HEK293 (cell line): ENCODE measurements around the gene GRID2.

Experiments used
- CTCF ChIA-PET: fragments of 350-600 bp; formaldehyde crosslinking; extraction: SDS; loops from one replicate; lab custom pipeline; 2021; ENCODE audit warnings: antibody characterized with exemption; lab: Yijun Ruan, JAX
- POLR2A ChIA-PET: fragments of 300-600 bp; formaldehyde crosslinking; extraction: SDS; loops from one replicate; lab custom pipeline; 2020; ENCODE audit warnings: antibody characterized with exemption, inconsistent platforms; lab: Yijun Ruan, JAX
- H3K27ac ChIP-seq: fragments of 200-500 bp; sonication (Bioruptor generic); 2 replicates; pipeline ENCODE4 v1.5.1; 2014; ENCODE audit warnings: low read depth, low read length, control low read depth, inconsistent platforms; ENCODE audit errors: extremely low read depth
- H3K36me3 ChIP-seq, 2 experiments: fragments of 200-500 bp in 1 of 2; sonication (Bioruptor generic) in 1 of 2; 1 replicate in 1 of 2; 2 replicates in 1 of 2; pipeline ENCODE4 v1.5.1; 2014 to 2017; ENCODE audit warnings: inconsistent platforms in 2 of 2, low read length in 2 of 2; ENCODE audit not compliant: control insufficient read depth in 2 of 2, insufficient read depth in 1 of 2
- H3K4me1 ChIP-seq: fragments of 200-500 bp; sonication (Bioruptor generic); 2 replicates; pipeline ENCODE4 v1.5.1; 2014; ENCODE audit warnings: mild to moderate bottlenecking, low read length, inconsistent platforms; ENCODE audit not compliant: control insufficient read depth, insufficient read depth
- H3K4me3 ChIP-seq: 2 replicates; pipeline ENCODE4 v1.5.1; 2011; ENCODE audit warnings: low read depth, mild to moderate bottlenecking, control low read depth, low read length, moderate library complexity
- H3K9me3 ChIP-seq: fragments of 200-500 bp; sonication (Bioruptor generic); 2 replicates; pipeline ENCODE4 v1.5.1; 2014; ENCODE audit warnings: low read depth, low read length, inconsistent platforms; ENCODE audit not compliant: control insufficient read depth, insufficient read depth
- AEBP2 ChIP-seq: fragments of 450-650 bp; formaldehyde crosslinking; IDR thresholded peaks from 2 replicates; pipeline ENCODE4 v1.5.1; 2016; ENCODE audit warnings: missing biosample characterization, missing genetic modification characterization, borderline replicate concordance
- BCL11A ChIP-seq: fragments of 450-650 bp; formaldehyde crosslinking; IDR thresholded peaks from 2 replicates; pipeline ENCODE4 v1.5.1; 2016; ENCODE audit warnings: low read depth, missing biosample characterization, missing genetic modification characterization
- GLI2 ChIP-seq: fragments of 450-650 bp; formaldehyde crosslinking; IDR thresholded peaks from 2 replicates; pipeline ENCODE4; 2017; ENCODE audit warnings: missing biosample characterization, missing genetic modification characterization, low read depth, borderline replicate concordance
- MYNN ChIP-seq: fragments of 450-650 bp; formaldehyde crosslinking; IDR thresholded peaks from 2 replicates; pipeline ENCODE4 v1.5.1; 2016; ENCODE audit warnings: missing biosample characterization, missing genetic modification characterization, borderline replicate concordance
- PATZ1 ChIP-seq: fragments of 450-650 bp; formaldehyde crosslinking; IDR thresholded peaks from 2 replicates; pipeline ENCODE4 v1.5.1; 2016; ENCODE audit warnings: missing biosample characterization, missing genetic modification characterization
- REST ChIP-seq: fragments of 450-650 bp; formaldehyde crosslinking; IDR thresholded peaks from 2 replicates; pipeline ENCODE4 v1.5.1; 2016; ENCODE audit warnings: missing biosample characterization, missing genetic modification characterization
- SALL2 ChIP-seq: fragments of 450-650 bp; formaldehyde crosslinking; IDR thresholded peaks from 2 replicates; pipeline ENCODE4 v1.5.0; 2017; ENCODE audit warnings: missing biosample characterization, mild to moderate bottlenecking, missing genetic modification characterization, borderline replicate concordance
- YY1 ChIP-seq: fragments of 450-650 bp; formaldehyde crosslinking; IDR thresholded peaks from 2 replicates; pipeline ENCODE4 v1.5.1; 2018; ENCODE audit warnings: missing biosample characterization, missing genetic modification characterization
- ZFHX2 ChIP-seq: fragments of 450-650 bp; formaldehyde crosslinking; conservative IDR thresholded peaks from 2 replicates; pipeline ENCODE4 v1.5.1; 2016; ENCODE audit warnings: missing biosample characterization, missing genetic modification characterization
- ZNF155 ChIP-seq: fragments of 450-650 bp; formaldehyde crosslinking; IDR thresholded peaks from 2 replicates; pipeline ENCODE4 v1.5.1; 2016; ENCODE audit warnings: missing biosample characterization, missing genetic modification characterization
- ZNF169 ChIP-seq: fragments of 450-650 bp; formaldehyde crosslinking; IDR thresholded peaks from 2 replicates; pipeline ENCODE4 v1.5.1; 2016; ENCODE audit warnings: missing biosample characterization, missing genetic modification characterization
- ZNF175 ChIP-seq: fragments of 450-650 bp; formaldehyde crosslinking; IDR thresholded peaks from 2 replicates; pipeline ENCODE4 v1.5.1; 2016; ENCODE audit warnings: missing biosample characterization, missing genetic modification characterization
- ZNF23 ChIP-seq: fragments of 450-650 bp; formaldehyde crosslinking; IDR thresholded peaks from 2 replicates; pipeline ENCODE4 v1.5.1; 2016; ENCODE audit warnings: missing biosample characterization, missing genetic modification characterization, borderline replicate concordance
- ZNF362 ChIP-seq: fragments of 450-650 bp; formaldehyde crosslinking; IDR thresholded peaks from 2 replicates; pipeline ENCODE4 v1.5.1; 2016; ENCODE audit warnings: missing biosample characterization, missing genetic modification characterization
- ZNF37A ChIP-seq: fragments of 450-650 bp; IDR thresholded peaks from 2 replicates; pipeline ENCODE4 v1.5.1; 2018; ENCODE audit warnings: missing biosample characterization, missing genetic modification characterization
- ZNF391 ChIP-seq: fragments of 450-650 bp; formaldehyde crosslinking; IDR thresholded peaks from 2 replicates; pipeline ENCODE4 v1.5.1; 2016; ENCODE audit warnings: low read depth, missing biosample characterization, missing genetic modification characterization, borderline replicate concordance
- ZNF433 ChIP-seq: fragments of 450-650 bp; formaldehyde crosslinking; IDR thresholded peaks from 2 replicates; pipeline ENCODE4 v1.5.1; 2016; ENCODE audit warnings: missing biosample characterization, missing genetic modification characterization, low read depth
- ZNF514 ChIP-seq: fragments of 450-650 bp; formaldehyde crosslinking; IDR thresholded peaks from 2 replicates; pipeline ENCODE4 v1.5.1; 2016; ENCODE audit warnings: missing biosample characterization, missing genetic modification characterization
- ZNF530 ChIP-seq: fragments of 450-650 bp; formaldehyde crosslinking; IDR thresholded peaks from 2 replicates; pipeline ENCODE4 v1.5.1; 2016; ENCODE audit warnings: low read depth, missing biosample characterization, missing genetic modification characterization
- ZNF544 ChIP-seq: fragments of 450-650 bp; formaldehyde crosslinking; IDR thresholded peaks from 2 replicates; pipeline ENCODE4 v1.5.0; 2017; ENCODE audit warnings: missing biosample characterization, missing genetic modification characterization
- ZNF555 ChIP-seq: fragments of 450-650 bp; formaldehyde crosslinking; conservative IDR thresholded peaks from 2 replicates; pipeline ENCODE4 v1.5.1; 2017; ENCODE audit warnings: missing biosample characterization, mild to moderate bottlenecking, missing genetic modification characterization, inconsistent platforms
- ZNF600 ChIP-seq: fragments of 450-650 bp; formaldehyde crosslinking; IDR thresholded peaks from 2 replicates; pipeline ENCODE4 v1.5.1; 2016; ENCODE audit warnings: missing biosample characterization, missing genetic modification characterization
- ZNF626 ChIP-seq: fragments of 450-650 bp; sonication (Bioruptor Pico); formaldehyde crosslinking; IDR thresholded peaks from 2 replicates; pipeline ENCODE4 v1.5.1; 2018; ENCODE audit warnings: missing biosample characterization, missing genetic modification characterization, inconsistent platforms
- ZNF629 ChIP-seq: fragments of 450-650 bp; formaldehyde crosslinking; IDR thresholded peaks from 2 replicates; pipeline ENCODE4 v1.5.1; 2017; ENCODE audit warnings: missing biosample characterization, missing genetic modification characterization
- ZNF660 ChIP-seq: fragments of 450-650 bp; IDR thresholded peaks from 2 replicates; pipeline ENCODE4 v1.5.1; 2018; ENCODE audit warnings: missing biosample characterization, mild to moderate bottlenecking, missing genetic modification characterization
- ZSCAN30 ChIP-seq: fragments of 450-650 bp; IDR thresholded peaks from 2 replicates; pipeline ENCODE4 v1.5.1; 2018; ENCODE audit warnings: missing biosample characterization, mild to moderate bottlenecking, missing genetic modification characterization, moderate library complexity

GRID2 gene

GRCh38 chr4:93169966-93170365 is 866.2 kb downstream of the GRID2 start:
- Histone ChIP-seq H3K27ac (no peak overlapping the region), H3K4me3 (no peak overlapping the region), H3K36me3 (no peaks in the 10 kb centered on the region), H3K4me1 (no peaks in the 10 kb centered on the region), H3K9me3 (no peaks in the 10 kb centered on the region)
- POLR2A ChIA-PET = interaction anchor here (0.7 kb wide), 1 partner anchor 144 kb away, joined by 4 read pairs; no protein-coding TSS in a partner anchor
- CTCF ChIA-PET = no interaction called here
- no peak for TF ChIP-seq ZNF600 (tag by site-specific recombination)
- TF ChIP-seq ZNF155 (tag by site-specific recombination) = no peak
- TF ChIP-seq ZNF169 = no peak
- TF ChIP-seq ZNF514 (tag by site-specific recombination) = no peak
- no peak for TF ChIP-seq ZNF175 (tag by site-specific recombination)
- TF ChIP-seq ZNF544 (tag by site-specific recombination) = no peak
- no peak for TF ChIP-seq ZNF626 (tag by site-specific recombination)
- TF ChIP-seq SALL2 (tag by site-specific recombination) = no peak
- no peak for TF ChIP-seq ZNF37A (tag by site-specific recombination)
- TF ChIP-seq BCL11A (tag by site-specific recombination) = no peak
- TF ChIP-seq REST (tag by site-specific recombination) = no peak
- no peak for TF ChIP-seq ZNF629 (tag by site-specific recombination)
- no peak for TF ChIP-seq ZNF23 (tag by site-specific recombination)
- TF ChIP-seq ZNF660 (tag by site-specific recombination) = no peak
- no peak for TF ChIP-seq MYNN (tag by site-specific recombination)
- no peak for TF ChIP-seq YY1 (tag by site-specific recombination)
- TF ChIP-seq ZNF433 (tag by site-specific recombination) = no peak

GRCh38 chr4:93174598-93174997 is 870.8 kb downstream of the GRID2 start:
- ChIA-PET CTCF (no interaction called here), POLR2A (no interaction called here)
- H3K27ac ChIP-seq = no peak overlapping the region
- H3K4me1 ChIP-seq = no peaks in the 10 kb centered on the region
- TF ChIP-seq ZSCAN30 (tag by site-specific recombination) (no peak), ZFHX2 (tag by site-specific recombination) (no peak), ZNF175 (tag by site-specific recombination) (no peak), ZNF391 (tag by site-specific recombination) (no peak), ZNF555 (tag by site-specific recombination) (no peak), ZNF362 (tag by site-specific recombination) (no peak), ZNF169 (no peak), ZNF600 (tag by site-specific recombination) (no peak), AEBP2 (no peak), GLI2 (tag by site-specific recombination) (no peak), ZNF530 (tag by site-specific recombination) (no peak), PATZ1 (tag by site-specific recombination) (no peak)
- H3K36me3 ChIP-seq = no peaks in the 10 kb centered on the region
- H3K4me3 ChIP-seq = no peak overlapping the region
- no peaks in the 10 kb centered on the region for H3K9me3 ChIP-seq
